ENCODE measurements around the gene JAG1. TPM values are rescaled to one million over a fixed set of nuclear protein-coding genes. Genes with fewer than 3 reads are reported as not detected.
"Not testable (repeated sequence)": the region's sequence is repeated elsewhere in the genome, so short reads cannot be mapped to it uniquely, and the experiment has no call there.

Gene JAG1
- total RNA-seq, 1 donor from 2014 or later = 161 TPM

DNA sequence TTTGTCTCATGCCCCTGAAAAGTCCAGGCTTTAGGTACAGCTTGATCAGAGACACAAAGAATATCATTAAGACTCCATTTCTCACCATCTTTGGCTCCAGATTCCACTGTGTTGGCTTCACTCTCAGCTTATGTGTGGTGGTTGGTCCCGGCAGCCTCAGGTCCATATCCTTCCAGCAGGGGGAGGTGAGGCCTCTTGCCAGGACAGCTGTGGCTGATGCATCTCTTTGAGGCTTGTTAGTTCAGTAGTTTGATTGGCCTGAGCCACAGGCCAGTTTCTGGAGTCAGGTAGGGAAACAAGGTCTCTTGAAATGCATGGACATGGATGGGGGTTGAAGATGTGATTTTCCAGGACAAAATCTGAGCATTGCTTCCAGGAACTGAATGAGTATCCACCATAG lies 62.4 kb downstream of the JAG1 start:
- DNase-seq (ENCODE audit: low spot score) = no peak

DNA sequence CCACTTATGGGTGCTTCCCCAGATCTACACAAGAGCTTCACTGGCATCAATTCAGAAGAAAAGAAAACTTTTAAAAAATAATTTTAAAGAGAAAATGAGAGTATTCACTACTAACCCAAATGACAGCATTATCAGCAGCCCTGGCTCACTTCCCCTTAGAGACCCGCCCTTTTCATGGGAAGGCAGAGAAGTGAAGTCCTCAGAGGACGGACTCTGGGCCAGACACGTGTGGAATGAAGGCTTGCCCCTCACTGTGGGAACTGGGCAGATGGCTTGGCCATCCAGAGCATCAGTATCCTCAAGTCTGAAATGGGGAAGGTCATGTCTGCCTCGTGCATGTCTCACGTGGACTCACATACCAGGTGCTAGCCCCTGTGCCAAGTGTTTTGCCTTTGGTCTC lies 63.5 kb downstream of the JAG1 start:
- no peak for DNase-seq (ENCODE audit: low spot score)

DNA sequence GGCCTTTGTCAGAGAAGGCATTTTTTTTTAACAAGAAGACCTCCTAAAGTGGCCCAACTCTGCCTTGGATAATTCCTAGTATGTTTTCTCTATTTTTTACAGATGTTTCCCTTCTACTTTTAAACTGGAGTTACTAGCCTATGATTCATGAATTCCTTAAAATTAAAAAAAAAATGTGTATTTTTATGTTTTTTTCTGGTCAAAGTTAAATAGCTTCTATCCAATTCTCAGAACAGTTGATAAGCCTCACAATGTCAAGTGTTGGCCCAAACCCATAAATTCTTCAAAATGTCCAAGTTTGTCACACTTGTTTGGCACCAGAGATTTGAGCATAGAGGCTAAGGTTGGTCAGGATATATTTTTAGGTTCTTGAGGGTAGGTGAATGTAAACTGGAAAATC lies 64.0 kb downstream of the JAG1 start:
- no peak for DNase-seq (ENCODE audit: low spot score)

DNA sequence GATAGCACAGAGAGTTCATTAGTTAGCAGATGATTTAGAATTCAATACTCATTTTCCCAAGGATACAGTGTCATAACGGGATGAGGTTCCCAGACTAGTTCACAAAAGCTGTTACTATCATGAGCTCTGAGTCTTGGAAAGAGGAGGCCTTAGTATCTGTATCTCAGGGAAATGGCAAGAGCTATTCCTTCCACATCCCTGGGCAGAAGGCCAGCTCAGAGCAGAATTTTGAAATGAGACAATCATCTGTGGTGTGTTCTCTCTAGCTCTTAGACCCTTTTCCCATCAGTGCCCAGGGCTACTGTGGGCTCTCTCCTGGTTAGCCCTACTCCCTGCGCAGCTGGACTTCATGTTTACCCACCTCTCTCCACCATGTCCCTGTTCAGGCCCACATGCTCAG lies 64.5 kb downstream of the JAG1 start:
- DNase-seq (ENCODE audit: low spot score) = no peak

DNA sequence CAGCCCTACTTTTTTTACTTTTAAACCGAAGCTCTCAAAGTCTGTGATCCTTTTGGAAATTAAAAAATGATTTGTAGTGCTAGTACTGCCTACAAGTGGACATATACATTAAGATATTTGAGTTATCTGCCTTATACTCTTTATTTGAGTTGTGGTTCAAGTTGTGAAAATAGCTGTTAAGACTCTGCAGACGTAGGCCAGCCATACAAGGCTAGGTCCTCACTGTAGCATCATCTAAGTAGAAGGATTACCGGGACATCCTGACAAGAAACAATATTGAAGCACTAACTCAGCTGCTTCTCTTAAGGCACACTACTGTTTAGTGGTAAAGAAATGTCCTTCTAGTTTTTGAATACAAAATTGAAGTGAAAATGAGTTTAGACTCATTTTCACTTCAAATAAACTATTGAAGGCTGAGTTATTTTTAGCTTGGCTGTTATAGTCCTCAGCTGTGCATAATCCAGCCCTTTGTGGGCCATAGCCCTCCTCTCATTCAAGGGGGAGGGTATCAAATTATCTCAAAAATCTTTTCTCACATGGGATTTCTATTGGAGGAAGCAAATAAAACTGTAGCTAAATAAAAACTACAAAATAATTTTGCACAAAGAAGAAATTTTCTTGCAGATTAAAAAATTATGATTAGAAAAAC lies 68.1 kb downstream of the JAG1 start:
- DNase-seq (ENCODE audit: low spot score) = no peak

DNA sequence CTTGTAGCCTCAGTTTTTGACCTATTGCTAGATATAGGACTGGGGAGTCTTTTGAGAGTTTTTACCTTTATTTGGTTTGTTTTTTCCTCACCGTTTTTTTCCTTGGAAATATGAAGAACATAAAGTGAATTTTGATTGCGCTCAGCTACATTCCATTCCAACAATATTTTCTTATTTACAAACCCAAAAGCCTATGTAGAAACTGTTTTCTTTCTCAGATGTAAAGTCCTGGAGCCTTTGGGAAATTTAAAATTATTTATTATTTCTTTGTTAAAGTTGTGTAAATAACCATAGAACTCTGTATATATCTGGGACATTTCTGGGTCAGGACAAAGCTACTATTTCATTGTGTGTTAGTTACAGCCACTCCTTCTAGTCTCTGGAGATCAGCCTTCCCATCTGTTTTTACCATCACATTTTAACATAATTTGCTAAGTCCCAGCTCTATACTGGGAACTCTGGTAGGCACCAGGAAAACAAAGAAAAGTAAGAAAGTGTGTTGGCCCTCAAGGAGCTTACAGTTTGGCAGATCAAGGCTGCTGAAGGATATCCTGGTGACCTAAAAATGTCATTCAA lies 68.8 kb downstream of the JAG1 start:
- no peak for DNase-seq (ENCODE audit: low spot score)

DNA sequence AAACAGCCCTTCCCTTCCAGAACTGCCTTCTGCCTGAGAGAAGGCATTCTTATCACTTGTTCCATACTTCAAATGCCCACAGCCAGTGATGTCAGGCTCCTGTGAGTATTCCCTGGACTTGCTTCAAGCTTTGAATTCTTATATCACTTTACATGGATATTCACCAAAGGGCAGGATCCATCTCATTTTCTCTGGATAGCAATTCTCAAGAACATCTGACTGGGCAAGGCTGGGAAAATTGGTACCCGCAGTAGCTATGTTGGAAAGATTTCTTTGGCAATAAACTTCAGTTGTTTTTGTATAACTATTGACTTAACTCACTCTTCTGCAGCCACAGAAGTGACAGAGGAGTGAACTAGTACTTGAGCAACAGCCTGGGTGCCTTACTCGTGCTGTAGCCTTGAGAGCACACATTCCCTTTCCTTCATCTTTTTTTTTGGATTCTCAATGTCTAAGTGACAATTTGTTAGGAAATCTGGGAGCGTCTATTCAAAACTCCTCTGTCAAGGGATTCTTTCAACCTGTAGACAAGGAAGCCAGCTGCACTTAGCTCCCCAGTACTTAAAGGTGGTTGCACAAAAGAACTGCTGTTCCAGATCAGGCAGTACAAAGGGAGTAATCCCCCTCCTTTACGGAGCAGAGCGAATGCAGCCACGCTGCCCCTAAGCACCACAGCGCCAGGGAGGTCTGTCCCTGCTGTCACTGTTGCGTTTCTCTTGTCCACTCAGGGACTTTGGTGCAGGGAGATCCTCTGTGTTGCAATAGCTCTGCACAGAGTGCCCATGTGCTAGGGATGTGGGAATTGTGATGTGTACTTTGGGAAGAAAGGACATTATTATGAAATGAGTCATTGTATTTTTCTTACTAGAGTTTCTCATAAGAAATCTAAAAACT lies 69.6 kb downstream of the JAG1 start:
- peak; percentile 60 for DNase-seq (ENCODE audit: low spot score)

DNA sequence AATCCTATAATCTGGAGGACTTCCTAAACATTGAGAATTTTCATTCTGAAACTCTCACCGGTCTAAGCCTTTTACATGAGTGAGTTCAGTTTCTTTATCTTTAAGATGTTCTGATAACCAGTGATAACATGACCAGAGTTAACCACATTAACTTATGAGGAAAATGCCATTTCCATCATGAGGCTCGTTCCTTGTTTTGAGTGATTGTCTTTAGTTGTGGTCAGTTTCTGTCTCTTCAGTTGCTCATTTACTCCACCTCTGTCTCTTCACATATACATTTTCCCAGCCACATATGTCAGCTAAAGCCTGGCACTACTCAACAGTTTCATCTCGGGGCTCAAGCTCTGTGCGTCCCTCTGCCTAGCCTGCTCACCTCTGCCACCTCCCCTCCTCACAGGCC lies 70.4 kb downstream of the JAG1 start:
- no peak for DNase-seq (ENCODE audit: low spot score)

DNA sequence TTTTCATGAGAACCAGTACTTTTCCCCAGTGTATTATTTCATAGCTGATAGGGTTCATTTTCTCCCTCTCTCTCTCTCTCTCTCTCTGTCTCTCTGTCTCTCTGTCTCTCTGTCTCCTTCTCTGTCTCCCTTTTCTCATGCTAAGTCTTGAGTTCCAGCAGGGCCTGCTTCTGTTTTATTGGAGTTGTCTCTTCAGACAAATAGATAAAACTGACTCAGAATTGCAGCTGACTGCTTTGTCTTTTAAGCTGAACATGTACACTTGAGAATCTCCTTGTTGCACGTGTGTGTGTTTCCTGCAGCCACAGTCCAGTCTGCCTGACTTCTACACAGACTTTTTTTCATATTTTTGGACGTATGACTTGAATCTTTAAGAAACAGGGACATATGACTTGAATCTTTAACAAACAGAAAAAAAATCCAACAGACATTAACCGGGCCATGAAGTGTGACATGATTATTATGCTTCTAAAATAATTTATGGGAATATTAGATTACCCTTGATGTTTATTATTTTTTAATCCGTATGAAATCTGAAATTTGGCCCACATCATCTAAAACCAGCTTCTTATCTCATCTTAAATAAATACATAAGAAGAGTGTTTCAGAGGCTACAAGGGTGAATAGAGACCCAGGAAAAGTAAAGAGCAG lies 71.5 kb downstream of the JAG1 start:
- DNase-seq (ENCODE audit: low spot score) = no peak

DNA sequence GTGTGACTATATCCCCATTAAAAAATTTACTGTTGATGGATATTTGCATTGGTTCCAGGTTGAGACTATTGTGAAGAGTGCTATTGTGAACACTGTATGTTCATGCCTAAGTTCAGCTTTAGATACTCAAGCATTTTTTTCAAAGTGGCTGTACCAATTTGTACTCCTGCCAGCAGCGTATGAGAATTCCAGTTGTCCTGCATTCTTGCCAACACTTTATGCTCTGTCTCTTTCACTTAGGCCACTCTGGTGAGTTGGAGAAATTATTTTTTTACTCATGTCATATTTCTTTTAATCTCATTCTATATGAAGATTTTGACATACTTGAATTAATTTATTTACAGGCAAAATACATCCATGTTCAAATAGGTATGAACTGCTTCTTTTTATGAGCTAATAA lies 76.2 kb downstream of the JAG1 start:
- no peak for DNase-seq (ENCODE audit: low spot score)

DNA sequence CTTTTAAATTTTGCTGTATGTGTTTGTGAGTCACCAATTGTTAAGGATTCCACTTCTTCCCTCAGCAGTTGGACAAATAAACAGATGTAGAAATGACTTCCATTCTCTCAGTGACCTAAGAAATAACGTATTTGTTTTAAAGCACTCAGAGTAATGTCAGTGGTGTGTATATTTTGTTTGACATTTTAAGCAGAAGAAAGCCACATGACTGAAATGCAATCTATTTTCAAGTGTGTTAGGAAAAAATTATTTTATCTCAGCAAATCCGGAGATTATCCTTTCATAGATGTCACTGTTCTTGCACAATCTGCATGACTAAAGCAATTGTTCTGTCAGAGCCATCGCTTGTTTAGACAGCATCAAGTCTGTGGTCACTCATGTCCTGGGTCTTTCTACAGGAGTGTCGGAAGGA lies 77.1 kb downstream of the JAG1 start:
- no peak for DNase-seq (ENCODE audit: low spot score)

DNA sequence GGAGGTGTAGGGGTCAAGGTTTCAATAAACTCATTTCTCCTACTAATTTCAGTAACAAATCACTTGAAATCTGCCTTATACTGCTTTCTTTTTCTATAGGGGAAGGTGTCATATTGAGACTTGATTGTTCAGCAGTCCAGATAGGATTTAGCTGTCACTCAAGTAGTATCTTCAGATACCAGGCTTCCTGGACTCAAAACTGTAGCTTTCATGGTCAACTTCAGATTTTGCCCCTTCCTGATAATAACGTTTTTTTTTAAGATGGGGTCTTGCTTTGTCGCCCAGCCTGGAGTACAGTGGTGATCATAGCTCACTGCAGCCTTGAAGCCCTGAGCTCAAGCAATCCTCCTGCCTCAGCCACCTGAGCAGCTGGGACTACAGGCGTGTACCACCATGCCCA lies 77.8 kb downstream of the JAG1 start:
- no peak for DNase-seq (ENCODE audit: low spot score)

DNA sequence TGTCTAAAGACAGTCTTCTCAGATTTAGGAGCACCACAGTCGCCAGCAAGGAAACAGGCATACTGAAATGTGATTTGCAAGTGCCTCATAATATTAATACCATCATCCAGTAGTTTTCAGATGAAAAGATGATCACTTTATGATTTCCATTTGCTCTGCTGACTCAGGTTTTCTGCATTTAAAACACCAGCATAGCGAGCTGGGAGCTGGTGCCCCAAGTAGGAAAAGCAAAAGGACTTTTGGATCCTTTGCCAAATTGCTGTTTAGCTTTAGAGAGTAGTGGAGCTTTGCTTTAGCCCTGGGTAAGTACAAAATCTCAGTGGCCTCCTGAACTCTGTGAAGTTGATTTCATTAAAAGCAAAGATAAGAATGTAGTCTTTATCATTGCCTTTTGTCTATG lies 78.5 kb downstream of the JAG1 start:
- DNase-seq (ENCODE audit: low spot score) = no peak

DNA sequence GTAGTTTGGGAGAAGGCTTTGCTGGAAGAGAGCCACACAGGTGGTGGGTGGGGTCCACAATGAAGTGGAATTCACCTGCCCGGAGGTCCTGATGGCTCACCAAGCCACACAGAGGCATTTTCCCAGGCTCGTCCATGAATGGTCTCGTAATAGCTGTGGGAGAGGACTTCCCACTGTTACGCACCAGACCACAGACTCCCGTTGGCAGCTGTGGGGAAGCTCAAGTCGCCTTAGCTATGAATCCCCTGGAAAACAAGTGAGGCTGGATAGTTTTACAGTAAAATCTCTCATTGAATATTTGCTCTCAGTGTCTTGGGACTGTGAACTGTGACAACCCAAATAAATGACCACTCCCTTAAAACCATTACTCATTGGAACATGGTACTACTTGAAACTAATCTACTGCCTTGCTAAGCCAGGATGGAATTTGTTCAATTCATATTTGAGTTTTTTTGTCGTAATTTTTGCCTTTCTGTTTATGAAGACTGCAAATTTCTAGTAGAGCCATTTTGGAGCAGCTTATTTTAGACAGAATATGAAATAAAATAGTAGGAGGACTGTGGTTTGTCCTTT lies 79.4 kb downstream of the JAG1 start:
- no peak for DNase-seq (ENCODE audit: low spot score)

DNA sequence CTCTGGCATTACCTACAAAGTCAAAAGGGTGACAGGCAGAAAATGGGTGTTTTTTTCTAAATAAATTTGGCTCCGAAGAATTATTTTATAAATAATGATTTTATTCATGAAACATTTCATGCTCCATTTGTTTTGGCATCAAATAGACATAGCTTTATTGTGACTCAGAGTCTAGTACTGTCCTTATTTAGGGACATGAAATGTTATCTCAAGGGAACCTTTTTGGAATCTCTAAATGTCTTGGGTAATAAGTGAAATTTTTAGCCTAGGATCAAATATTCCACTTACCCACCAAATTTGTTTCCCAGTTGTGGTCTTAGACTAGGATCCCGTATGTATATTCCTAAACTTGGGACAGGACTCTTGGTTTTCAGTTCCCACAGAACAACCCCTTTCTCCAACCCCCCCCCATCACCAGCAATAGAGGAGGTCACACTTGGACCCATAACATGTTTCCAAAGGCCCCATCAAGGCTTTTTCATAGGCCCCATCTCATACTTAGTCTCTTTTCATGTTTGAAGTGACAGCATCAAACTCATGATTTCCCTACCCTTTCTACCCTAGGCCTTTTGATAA lies 81.8 kb downstream of the JAG1 start:
- DNase-seq (ENCODE audit: low spot score) = no peak

DNA sequence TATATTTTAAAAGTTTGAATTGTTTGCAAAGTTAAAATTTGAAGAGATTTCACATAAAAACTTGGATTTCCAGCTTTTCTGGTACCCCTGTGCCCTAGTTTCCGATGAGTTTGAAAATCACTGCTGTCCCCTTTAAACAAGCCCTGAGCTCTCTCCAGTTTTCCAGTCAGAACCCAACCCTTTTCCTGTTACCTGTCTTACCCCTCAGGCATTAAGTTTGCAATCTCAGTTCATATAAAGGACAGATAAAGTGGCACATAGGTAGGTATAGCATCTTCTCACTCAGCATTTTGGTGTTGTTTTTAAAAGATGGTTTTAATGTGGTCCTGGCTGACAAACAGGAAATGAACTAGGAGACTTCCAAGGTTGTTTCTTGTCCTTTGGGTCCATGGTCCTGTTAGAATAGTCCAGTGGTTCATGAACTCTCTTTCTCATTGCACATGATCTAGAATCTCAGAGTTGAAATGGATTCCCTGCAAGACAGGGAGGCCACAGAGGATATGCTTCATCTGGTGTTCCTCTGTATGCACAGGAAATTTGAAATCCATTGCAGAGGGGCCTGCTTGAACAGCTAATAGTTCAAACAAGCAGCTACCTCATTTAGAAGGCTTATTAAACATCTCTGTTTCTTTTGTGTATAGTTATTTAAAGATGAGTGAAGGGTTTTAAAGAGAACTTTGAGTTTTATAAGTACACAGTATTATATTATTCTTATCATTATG lies 82.7 kb downstream of the JAG1 start:
- DNase-seq (ENCODE audit: low spot score) = no peak

DNA sequence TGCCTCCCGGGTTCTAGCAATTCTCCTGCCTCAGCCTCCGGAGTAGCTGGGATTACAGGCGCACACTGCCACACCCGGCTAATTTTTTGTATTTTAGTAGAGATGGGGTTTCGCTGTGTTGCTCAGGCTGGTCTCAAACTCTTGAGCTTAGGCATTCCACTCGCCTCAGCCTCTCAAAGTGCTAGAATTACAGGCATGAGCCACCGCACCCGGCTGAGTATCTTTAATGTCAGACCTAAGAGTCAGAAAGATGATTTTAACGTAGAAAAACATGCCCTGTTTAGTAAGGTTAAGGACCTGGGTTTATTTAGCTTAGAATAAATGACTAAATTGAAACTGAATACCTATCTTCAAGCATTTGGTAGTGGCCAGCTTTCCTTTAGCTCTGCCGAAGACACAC lies 83.4 kb downstream of the JAG1 start:
- not testable (repeated sequence) for DNase-seq (ENCODE audit: low spot score)

All from ureter (tissue), 1 donor.